ENCODE data around the gene RNU7-1.

RNU7-1 gene

DNA sequence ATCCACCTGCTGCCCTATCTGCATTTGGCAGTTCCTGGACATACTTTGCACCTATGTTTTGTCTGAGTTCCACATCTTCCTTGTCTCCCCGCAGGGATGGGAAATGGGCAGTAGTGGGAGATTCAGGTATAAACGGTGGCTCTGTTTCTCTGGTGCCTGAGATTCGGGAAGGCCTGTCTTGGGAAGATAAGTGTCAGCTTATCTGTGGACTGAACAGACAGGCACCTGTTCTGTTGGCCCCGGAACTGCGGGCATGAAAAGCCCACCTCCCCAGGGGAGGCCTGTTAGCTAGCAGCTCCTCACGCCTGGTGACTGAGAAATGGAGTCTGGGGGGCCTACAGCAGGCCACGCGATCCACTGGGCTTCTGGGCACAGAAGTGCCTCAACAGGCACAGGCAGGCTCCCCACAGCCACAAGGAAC lies 21.0 kb downstream of the RNU7-1 start:
- DNase-seq (ENCODE audit: low read depth, low spot score): no peak

DNA sequence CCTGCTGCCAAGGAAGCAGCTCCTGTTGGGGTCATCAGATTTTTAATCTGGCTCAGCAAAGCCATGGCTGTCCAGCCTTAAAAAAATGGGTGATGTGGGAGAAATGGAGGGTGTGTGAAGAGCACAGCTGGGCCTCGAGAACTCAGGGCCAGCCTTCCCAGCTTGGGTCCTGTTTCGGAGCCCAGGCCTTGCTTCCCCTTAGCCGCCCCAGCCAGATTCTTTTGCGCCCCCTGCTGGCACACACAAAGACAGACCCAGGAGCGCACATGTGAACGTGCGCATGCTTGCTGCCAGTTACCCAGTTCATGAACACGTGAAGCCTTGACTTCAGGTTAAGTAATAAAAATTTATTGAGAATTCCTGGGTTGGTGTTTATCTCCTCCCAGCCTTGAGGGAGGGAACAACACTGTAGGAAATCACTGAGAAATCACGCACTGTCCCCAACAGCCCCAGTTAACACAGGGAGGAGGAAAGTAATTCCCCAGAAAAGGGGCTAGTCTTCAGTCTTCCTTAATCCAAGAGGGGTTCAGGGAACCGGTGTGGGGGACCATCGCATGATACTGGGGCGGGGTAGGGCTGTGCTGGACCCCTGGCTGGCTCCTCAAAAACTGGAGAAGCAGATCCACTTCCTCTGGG lies 21.5 kb downstream of the RNU7-1 start:
- DNase-seq (ENCODE audit: low read depth, low spot score): peak; percentile 80

DNA sequence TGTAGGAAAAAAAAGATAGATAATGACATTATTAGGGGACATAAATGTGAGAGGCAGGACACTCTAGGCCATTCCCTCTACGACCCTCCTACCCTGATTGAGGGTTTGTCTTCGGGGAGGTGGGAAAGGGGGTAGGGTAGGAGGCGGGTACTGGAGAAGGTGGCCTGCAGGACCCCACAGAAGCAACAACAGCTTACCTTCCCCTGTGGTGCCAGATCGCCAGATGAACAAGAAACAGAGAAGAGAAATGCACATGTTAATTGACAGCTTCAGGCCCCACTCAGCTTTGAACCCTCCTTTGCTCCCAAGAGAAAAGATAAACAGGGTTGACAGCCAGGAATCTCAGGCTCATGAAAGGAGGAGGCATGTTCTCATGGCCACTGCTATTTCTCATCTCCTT lies 22.1 kb downstream of the RNU7-1 start:
- DNase-seq (ENCODE audit: low read depth, low spot score): no peak

DNA sequence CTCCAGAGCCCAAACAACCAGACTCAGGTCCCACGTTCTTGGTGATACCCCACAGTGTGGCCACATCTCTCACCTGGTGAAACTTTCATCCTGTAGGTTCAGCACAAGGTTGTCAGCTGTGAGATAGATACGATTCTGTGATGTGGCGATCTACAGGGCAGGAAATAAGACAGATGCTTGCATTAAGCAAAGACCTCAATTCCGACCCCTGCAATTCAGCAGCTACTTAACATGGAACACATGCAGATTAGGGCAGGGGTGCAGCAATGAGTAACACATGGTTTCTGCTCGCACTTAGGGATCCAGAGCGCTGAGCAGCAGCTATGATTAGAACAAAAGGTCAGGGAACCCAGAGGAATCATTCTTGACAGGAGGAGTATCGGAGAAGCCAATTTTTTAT lies 22.7 kb downstream of the RNU7-1 start:
- DNase-seq (ENCODE audit: low read depth, low spot score): no peak

DNA sequence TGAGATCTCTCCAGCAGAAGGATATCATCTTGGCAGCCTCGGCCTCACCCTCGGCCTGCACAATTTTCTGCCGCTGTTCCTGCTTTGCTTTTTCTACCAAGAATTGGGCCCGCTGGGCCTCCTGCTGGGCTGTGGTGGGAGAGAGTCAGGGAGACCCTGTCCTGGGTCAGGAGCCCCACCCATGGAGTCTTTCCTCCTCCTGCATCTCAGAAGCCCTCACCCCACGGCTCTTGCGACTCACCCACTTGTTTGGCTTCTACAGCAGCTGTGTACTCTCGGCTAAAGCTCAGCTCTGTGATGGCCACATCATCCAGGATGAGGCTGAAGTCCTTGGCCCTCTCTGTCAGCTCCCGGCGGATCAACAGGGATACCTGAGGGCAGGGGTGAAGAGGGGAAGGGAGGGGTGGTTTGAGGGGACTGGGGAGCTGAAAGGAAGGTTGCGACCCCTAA lies 24.1 kb downstream of the RNU7-1 start:
- no peak for DNase-seq (ENCODE audit: low read depth, low spot score)

DNA sequence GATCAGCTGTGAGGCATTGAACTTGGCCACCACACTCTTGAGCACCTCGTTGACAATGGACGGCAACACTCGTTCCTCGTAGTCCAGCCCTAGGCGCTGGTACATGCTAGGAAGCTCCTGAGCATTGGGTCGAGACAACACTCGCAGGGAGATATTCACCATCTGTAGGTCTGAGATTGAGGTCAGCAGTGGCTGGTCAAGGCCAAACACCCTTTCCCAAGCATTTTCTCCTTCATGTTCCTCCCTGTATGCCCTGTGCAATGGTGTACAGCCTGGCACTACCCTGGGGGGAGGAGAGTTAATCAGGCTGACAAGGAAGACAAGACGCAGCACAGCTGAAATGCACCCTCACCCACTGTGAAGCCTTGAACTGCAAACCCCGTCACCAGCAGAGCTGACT lies 24.8 kb downstream of the RNU7-1 start:
- DNase-seq (ENCODE audit: low read depth, low spot score): no peak

DNA sequence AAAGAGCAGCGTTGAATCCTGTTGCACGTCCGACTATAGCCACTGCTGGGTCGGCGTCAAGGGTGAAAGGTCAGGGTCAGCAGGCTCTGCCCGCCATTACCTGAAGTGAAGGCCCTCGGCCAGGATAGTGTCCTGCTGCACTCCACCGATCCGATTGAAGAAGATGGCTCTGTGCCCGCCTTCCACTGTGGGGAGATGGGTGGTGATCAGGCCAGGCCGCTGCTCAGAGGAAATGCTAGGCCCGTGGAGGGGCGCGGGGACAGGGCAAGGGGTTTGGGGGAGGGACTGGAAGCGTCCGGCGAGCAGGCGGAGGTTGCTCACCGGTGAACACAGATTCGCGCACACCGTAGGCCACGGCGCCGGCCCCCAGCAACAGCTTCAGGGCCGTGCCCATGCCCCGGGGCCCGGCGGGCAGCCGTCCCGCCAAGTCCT lies 26.5 kb downstream of the RNU7-1 start:
- DNase-seq (ENCODE audit: low read depth, low spot score): no peak

DNA sequence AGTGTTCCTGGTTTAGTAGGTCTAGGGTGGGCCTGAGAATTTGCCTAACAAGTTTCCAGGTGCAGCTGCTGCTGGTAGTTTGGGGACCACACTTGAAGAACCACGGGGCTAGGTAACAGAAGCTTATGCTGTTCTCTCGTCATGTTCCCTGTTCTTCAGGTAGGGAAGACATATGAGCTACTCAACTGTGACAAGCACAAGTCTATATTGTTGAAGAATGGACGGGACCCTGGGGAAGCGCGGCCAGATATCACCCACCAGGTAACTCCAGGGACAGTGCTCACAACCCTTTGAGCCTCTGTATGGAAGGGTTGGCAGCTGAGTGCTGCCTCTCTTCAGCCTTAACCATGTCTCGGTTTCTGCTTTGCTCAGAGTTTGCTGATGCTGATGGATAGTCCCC lies 30.6 kb downstream of the RNU7-1 start:
- no peak for DNase-seq (ENCODE audit: low read depth, low spot score)

DNA sequence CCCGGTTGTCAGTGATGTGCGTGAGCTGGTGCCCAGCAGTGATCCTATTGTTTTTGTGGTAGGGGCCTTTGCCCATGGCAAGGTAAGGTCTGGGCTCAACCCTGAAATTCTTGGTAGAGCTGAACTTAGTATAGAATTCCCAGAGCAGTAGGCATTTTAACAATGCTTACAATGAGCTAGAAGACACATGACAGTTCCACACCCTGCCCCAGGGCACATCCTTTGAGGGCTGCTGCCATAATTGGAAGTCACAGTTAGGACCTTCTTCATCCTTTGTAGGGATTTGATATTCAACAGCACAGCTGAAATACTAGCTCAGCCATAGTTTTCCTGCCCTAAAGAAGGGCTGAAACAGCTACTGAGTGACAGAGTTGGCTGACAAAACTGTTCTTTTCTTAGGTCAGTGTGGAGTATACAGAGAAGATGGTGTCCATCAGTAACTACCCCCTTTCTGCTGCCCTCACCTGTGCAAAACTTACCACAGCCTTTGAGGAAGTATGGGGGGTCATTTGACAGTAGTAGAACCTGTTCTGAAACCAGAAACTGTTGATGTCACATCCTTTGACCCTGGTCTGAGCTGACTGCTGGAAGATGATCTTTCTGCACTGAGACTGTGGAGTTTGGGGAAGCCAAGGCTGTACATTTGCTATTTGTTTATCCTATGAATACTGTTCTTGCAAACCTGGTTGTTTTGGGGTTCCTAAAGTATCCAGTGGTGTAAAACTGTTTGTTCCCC lies 31.8 kb downstream of the RNU7-1 start:
- DNase-seq (ENCODE audit: low read depth, low spot score): no peak

DNA sequence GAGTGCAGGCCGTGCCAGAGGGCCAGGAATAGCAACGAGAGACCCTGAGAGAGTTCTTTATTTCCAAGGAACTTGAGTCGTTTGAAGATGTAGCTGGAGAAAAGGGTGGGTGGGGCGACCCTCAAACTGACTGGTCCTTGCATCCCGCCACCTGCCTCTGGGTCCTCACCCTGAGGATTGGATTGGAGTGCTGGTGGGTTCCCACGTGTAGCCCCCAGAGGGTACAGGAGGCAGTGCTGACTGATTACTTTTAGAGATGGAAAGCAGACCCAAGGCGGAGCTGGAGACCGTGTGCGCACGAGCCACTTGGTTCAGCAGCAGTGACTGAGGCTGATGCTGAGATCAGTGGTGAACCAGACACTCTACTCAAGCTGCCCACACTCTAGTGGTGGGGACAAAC lies 34.0 kb downstream of the RNU7-1 start:
- no peak for DNase-seq (ENCODE audit: low read depth, low spot score)

DNA sequence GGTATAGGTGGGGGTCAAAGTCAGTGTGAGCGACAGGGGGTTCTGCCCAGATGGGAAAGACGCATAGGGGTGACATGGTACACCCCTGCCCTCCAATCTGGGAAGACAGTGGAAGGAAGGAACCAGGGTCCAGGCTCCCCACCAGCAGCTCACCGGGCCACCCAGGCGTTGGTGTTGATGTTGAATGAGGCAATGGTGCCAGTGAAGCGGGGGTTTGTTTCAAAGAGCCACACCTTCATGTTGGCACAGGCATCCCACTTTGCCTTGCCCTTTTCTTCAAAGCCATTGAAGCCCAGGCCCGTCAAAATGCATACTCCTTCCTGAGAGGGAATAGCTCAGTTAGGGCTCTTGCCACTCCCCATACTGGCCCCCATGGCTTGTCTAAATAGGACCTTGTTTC lies 34.6 kb downstream of the RNU7-1 start:
- DNase-seq (ENCODE audit: low read depth, low spot score): no peak

DNA sequence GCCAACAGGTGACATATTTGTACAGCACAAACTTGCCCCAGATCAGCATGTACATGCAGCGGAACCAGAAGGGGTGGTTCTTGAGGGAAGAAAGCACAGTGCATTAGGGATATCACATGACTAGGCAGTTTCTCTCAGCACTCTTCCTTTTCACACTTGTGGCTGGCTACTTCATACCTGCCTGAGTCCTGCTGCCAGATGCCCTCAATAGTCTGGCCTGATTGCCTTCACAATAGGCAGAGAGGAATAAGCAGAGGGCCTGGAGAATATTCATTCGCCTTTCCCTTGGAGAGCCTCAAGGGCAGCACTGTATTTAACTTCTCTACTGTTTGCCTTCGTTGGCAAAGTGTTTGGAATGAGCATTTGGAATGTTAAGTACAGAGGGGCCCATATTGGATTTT lies 35.0 kb downstream of the RNU7-1 start:
- DNase-seq (ENCODE audit: low read depth, low spot score): no peak

DNA sequence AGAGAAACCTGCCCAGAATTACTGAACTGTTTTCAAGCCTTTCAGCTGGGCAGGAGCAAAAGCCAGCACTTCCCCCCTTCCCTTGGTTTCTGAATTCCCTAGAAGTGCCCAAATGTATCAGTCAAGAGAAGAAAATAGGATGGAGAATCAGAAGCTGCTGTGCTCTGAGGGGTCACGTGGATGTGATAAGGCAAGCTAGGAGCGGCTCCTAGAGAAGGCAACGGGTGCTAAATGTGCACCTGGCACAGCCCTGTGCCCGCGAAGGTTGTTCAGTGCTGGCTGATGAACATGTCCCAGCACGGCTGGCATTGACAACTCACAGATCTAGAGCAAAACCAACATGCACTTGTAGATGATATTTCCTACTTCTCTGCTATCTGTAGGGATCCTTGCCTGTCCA lies 35.4 kb downstream of the RNU7-1 start:
- no peak for DNase-seq (ENCODE audit: low read depth, low spot score)

DNA sequence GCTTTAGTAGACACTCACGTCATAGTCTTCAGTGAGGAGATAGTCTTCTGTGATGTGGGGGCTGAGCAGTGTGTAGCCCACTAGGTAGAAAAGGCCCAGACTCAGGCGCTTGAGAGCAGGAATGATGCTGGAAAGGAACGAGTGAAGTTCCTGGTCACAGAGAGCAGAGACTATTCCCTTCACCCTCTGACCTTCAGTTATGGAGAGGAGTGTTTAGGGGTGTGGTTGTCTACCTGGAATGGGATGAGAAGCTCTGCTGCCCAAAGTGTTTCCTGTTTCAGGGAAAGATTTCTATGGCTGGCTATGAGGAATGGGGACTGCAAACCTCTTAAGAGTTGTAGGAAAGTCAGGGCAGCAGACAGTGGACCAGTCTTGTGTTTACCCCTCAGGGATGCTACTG lies 35.8 kb downstream of the RNU7-1 start:
- no peak for DNase-seq (ENCODE audit: low read depth, low spot score)

DNA sequence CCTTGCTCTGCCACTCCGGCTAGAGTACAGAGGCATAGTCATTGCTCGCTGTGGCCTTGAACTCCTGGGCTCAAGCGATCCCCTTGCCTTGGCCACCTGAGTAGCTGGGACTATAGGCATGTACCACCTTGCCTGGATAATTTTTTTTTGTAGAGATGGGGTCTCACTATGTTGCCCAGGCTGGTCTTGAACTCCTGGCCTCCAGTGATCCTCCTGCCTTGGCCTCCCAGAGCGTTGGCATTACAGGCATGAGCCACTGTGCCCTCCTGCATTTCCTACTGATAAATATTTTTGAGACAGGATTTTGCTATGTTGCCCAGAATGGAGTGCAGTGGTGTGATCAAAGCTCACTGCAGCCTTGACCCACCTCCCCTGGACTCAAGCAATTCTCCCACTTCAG lies 36.5 kb downstream of the RNU7-1 start:
- no peak for DNase-seq (ENCODE audit: low read depth, low spot score)

DNA sequence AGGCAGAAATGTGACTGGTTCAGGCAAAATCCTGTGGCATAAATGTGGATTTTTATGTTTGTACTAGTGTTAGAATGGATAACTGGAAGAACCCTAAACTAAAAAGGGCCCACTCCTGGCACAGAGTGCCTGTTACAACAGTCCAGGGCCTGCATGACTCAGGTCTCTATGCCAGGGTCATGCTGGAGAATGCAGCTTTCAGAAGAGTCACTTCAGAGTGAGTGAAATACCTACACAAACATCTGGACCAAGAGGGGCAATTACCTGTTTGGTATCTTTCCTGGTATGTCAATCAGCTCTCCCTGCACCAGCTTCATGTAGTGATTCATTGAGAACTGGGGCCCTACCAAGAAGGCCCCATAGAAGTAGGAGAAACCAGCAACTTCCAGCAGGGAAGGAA lies 37.1 kb downstream of the RNU7-1 start:
- DNase-seq (ENCODE audit: low read depth, low spot score): no peak

DNA sequence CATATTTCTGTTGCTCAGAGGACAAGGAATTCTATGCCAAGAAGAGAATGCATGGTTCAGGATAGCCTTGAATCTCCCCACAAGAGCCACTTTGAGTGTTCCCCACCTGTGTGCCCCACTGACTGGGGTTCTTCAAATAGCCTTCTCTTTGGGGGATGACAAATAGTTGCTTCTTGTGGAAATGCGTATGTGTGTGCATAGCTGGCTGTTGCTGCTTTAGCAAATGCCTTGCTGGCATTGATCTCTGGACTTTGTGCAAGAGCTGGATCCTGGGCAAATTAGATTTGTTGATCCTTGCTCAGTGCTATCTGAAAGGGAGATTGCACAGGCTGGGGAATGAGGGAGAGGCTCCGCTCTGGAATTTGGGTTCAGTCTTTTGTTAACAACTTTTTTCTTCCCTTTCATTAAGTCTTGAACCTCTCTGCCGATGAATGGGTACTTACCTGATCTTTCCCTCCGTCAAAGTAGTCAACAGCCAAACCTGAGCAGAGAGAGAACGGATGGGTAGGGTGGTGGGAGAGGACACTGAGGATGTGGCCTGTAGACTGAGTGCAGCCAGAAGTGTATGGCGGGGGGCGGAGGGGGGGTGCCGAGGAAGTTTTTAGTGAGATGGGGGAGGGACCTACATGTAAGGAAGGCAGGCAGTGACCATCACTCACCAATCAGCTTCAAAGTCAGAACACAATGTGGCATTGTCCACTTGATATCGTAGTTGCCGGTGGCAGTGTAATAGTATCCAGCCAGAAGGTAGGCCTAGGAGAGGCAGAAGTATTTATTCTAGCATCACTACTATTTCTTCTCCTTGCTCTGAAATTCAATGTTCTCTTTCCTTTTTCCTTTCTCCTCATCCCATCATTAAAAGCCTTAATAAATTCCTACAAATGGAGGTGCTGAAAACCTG lies 37.8 kb downstream of the RNU7-1 start:
- DNase-seq (ENCODE audit: low read depth, low spot score): no peak

DNA sequence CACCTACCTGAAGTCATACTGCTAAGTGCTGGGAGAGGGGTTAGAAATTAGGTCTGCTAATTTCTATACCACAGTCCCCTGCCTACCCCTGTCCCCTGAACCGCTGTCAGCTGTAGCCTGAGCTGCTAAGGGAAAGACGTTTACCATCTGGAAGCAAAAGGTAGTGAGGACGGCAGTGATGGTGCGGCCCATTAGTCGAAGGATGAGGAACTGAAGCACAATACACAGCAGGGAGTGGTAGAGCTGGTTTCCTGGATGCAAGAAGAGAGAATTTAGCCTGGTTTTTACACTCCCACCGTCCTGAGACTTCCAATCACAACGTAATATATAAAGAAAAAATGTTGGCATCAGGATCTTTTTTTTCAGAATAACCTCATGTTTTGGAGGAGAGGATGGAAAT lies 38.9 kb downstream of the RNU7-1 start:
- DNase-seq (ENCODE audit: low read depth, low spot score): no peak

DNA sequence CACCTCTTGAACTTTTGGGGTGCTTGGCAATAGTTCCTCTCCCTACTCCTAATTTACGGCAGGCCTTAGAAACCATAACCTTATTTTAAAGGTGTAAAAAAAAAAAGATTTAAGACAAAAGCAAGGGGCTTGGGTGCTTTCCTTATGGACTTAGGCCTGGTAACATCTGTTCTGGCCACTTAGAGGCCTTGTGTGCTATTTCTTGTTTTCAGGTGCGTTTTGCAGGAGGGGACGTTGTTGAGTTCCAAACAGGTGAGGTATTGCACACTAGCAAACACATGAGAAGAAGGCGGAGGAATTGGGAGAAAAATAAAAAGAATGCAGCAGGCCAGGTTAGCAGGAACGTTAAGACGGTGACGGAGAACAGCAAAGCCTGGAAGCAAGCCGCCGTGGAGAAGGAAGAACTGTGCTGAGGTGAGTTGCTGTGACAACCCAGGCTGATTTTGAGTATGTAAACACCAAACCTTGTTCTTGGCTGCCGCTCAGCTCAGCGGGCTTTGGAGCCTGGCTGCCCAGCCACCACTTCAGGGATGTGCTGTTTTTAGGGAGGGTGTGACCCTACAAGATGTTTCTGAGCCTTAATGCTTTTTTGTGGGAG lies 44.4 kb downstream of the RNU7-1 start:
- no peak for DNase-seq (ENCODE audit: low read depth, low spot score)

Data from activated CD4-positive, CD25-positive, alpha-beta regulatory T cell treated with anti-CD3 and anti-CD28 coated beads, Interleukin-2, amount 50 U/mL, for 16 hours (primary cell).